ENCODE results near the gene B3GNT4.

B3GNT4 gene

DNA sequence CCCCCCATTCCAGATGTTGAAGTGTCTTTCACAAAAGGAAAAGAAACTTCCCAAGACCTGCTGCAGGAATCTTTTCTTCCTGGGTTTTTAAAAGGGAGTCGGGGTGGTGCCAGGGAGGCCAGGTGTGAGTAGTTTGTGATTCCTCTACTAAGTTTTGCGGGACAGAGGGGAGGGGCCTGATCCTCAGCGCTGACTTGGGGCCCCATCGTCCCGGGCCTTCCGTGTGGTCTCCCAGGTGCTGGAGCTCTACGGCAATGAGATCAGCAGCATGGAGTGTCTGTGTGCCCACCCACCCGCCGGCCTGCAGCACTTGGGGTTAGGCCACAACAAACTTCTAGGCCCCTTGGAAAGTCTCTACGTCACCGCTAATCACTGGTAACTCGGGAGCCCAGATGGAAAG, 16.0 kb upstream of the B3GNT4 start:
- no peaks in the 10 kb centered on the region for H3K4me1 ChIP-seq (ENCODE audit: control insufficient read depth, insufficient read depth, low read length)
- 81 to 86% methylated on average over 12 of the region's 12 CpGs for WGBS, 2 experiments
- no peak overlapping the region for H3K27ac ChIP-seq (ENCODE audit: insufficient read depth, low read depth, low read length, poor library complexity, severe bottlenecking)
- no peak overlapping the region for H3K4me3 ChIP-seq (ENCODE audit: insufficient read depth, low read depth, low read length)
- H3K36me3 ChIP-seq (ENCODE audit: control insufficient read depth, insufficient read depth, low read length): no peaks in the 10 kb centered on the region
- H3K9me3 ChIP-seq (ENCODE audit: control insufficient read depth, low read length): no peaks in the 10 kb centered on the region
- peaks cover 23% of the 10 kb centered on the region for H3K27me3 ChIP-seq (ENCODE audit: control insufficient read depth, insufficient read depth, low read length, poor library complexity, severe bottlenecking)

DNA sequence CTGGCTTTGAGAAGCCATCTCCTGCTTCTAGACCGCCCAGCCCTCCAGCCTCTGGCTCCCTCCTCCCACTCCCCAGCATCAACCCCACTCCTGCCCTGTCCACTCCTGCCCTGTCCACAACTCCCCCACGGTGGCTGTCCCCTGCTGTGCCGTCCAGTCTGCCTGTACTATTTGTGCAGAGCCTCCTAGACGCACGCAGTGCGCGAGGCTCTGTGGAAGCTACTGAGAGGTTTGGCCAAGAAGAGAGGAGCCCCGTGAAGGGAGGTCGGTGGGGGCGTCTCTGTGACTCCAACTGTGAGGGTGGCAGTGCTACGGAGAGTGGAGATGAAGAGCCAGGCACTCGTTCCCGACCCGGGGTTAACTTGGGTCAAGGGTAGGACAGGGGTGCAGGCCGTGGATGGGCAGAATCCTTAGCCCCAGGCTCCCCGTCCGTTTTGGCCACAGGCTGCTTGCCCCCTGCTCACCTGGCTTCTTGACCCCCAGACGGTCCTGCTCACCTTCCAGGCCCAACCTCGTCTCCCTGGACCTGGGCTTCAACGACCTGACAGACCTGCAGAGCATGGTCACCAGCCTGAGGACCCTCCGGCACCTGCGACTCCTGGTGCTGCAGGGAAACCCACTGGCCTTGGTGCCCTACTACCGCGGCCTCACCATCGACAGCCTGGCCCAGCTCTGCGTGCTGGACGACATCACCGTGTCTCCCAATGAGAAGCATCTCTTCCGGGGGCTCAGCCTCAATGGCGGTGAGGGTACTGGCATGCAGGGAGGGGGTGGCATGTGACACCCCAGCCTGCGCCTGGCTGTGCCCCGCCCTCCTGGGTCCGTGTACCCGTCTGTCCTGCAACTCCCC, 13.7 kb upstream of the B3GNT4 start:
- H3K36me3 ChIP-seq (ENCODE audit: control insufficient read depth, insufficient read depth, low read length): no peaks in the 10 kb centered on the region
- no peak overlapping the region for H3K4me3 ChIP-seq (ENCODE audit: insufficient read depth, low read depth, low read length)
- H3K9me3 ChIP-seq (ENCODE audit: control insufficient read depth, low read length): no peaks in the 10 kb centered on the region
- no peak overlapping the region for H3K27ac ChIP-seq (ENCODE audit: insufficient read depth, low read depth, low read length, poor library complexity, severe bottlenecking)
- H3K27me3 ChIP-seq (ENCODE audit: control insufficient read depth, insufficient read depth, low read length, poor library complexity, severe bottlenecking): no peaks in the 10 kb centered on the region
- H3K4me1 ChIP-seq (ENCODE audit: control insufficient read depth, insufficient read depth, low read length): no peaks in the 10 kb centered on the region
- 94% methylated on average over 34 of the region's 34 CpGs for WGBS, 2 experiments

DNA sequence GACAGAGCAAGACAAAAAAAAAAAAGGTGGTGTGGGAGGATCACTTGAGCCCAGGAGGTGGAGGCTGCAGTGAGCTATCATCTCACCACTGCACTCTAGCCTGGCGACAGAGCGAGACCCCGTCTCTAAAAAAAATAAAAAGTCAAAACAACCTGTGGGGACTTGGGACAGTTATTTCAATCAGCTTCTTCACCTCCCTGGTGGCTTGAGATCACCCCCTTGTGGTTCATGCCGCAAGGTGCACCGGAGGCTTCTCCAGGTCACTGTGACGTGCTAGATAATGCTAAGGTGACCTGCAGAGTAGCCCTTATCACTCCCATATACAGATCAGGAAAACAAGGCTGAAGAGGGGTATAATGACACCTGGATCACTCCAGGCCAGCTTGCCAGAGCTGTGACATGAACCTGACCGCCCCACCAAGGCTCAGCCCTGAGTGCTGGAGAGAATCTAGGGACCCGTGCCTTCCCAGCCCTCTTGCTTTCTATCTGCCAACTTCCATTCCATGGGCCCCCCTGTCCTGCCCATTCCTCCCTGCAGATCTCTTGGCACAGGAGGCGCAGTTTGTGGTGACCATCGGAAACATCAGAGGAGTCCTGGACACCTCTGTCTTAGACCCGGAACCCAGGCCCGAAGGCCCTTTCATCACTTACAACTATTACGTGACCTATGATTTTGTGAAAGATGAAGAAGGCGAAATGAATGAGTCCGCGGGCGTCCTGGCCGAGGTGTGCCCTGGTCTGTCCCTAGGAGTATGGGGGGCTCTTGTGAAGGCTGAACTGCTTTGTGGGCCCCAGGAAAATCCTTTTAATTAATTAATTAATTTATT, 12.5 kb upstream of the B3GNT4 start:
- Histone ChIP-seq H3K4me1 (ENCODE audit: control insufficient read depth, insufficient read depth, low read length) (no peaks in the 10 kb centered on the region), H3K4me3 (ENCODE audit: insufficient read depth, low read depth, low read length) (no peak overlapping the region), H3K27ac (ENCODE audit: insufficient read depth, low read depth, low read length, poor library complexity, severe bottlenecking) (no peak overlapping the region), H3K36me3 (ENCODE audit: control insufficient read depth, insufficient read depth, low read length) (no peaks in the 10 kb centered on the region), H3K27me3 (ENCODE audit: control insufficient read depth, insufficient read depth, low read length, poor library complexity, severe bottlenecking) (no peaks in the 10 kb centered on the region), H3K9me3 (ENCODE audit: control insufficient read depth, low read length) (no peaks in the 10 kb centered on the region)
- 68 to 69% methylated on average over 18 of the region's 18 CpGs for WGBS, 2 experiments

- Histone ChIP-seq H3K27ac (ENCODE audit: insufficient read depth, low read depth, low read length, poor library complexity, severe bottlenecking) (no peak overlapping the region), H3K36me3 (ENCODE audit: control insufficient read depth, insufficient read depth, low read length) (no peaks in the 10 kb centered on the region), H3K4me3 (ENCODE audit: insufficient read depth, low read depth, low read length) (no peak overlapping the region), H3K9me3 (ENCODE audit: control insufficient read depth, low read length) (no peaks in the 10 kb centered on the region), H3K27me3 (ENCODE audit: control insufficient read depth, insufficient read depth, low read length, poor library complexity, severe bottlenecking) (no peaks in the 10 kb centered on the region), H3K4me1 (ENCODE audit: control insufficient read depth, insufficient read depth, low read length) (no peaks in the 10 kb centered on the region)
- WGBS, 2 experiments: 94% methylated on average over 11 of the region's 11 CpGs
Measured at GRCh38 chr12:122192441-122192840, 11.1 kb upstream of the B3GNT4 start.

DNA sequence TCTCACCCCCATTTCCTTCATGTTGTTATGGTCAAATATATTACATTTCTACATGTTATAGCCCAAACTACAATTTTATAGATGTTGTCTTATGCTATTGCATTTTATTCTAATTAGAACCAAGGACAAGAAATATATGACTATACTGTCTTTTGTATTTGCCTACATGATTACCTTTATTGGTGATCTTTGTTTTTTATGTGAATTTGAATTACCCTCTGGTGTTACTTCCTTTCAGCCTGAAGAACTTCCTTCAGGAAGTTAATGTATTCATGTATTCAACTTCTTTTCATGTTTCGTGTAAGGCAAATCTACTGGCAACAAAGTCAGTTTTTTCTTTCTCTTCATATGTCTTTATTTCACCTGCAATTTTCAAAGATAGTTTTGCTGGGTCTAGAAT, 8.7 kb upstream of the B3GNT4 start:
- Histone ChIP-seq H3K9me3 (ENCODE audit: control insufficient read depth, low read length) (no peaks in the 10 kb centered on the region), H3K4me1 (ENCODE audit: control insufficient read depth, insufficient read depth, low read length) (no peaks in the 10 kb centered on the region), H3K27ac (ENCODE audit: insufficient read depth, low read depth, low read length, poor library complexity, severe bottlenecking) (no peak overlapping the region), H3K36me3 (ENCODE audit: control insufficient read depth, insufficient read depth, low read length) (no peaks in the 10 kb centered on the region), H3K4me3 (ENCODE audit: insufficient read depth, low read depth, low read length) (no peak overlapping the region), H3K27me3 (ENCODE audit: control insufficient read depth, insufficient read depth, low read length, poor library complexity, severe bottlenecking) (no peaks in the 10 kb centered on the region)
- 91 to 100% methylated on average over 1 of the region's 1 CpG for WGBS, 2 experiments

- Histone ChIP-seq H3K4me3 (ENCODE audit: insufficient read depth, low read depth, low read length) (no peak overlapping the region), H3K9me3 (ENCODE audit: control insufficient read depth, low read length) (no peaks in the 10 kb centered on the region), H3K4me1 (ENCODE audit: control insufficient read depth, insufficient read depth, low read length) (no peaks in the 10 kb centered on the region), H3K27ac (ENCODE audit: insufficient read depth, low read depth, low read length, poor library complexity, severe bottlenecking) (no peak overlapping the region), H3K27me3 (ENCODE audit: control insufficient read depth, insufficient read depth, low read length, poor library complexity, severe bottlenecking) (peaks cover 4% of the 10 kb centered on the region), H3K36me3 (ENCODE audit: control insufficient read depth, insufficient read depth, low read length) (no peaks in the 10 kb centered on the region)
- 89 to 92% methylated on average over 4 of the region's 4 CpGs for WGBS, 2 experiments
Measured at GRCh38 chr12:122195405-122195804, 8.1 kb upstream of the B3GNT4 start.

- Histone ChIP-seq H3K27me3 (ENCODE audit: control insufficient read depth, insufficient read depth, low read length, poor library complexity, severe bottlenecking) (peaks cover 25% of the 10 kb centered on the region), H3K9me3 (ENCODE audit: control insufficient read depth, low read length) (no peaks in the 10 kb centered on the region), H3K4me3 (ENCODE audit: insufficient read depth, low read depth, low read length) (no peak overlapping the region), H3K36me3 (ENCODE audit: control insufficient read depth, insufficient read depth, low read length) (no peaks in the 10 kb centered on the region), H3K4me1 (ENCODE audit: control insufficient read depth, insufficient read depth, low read length) (no peaks in the 10 kb centered on the region), H3K27ac (ENCODE audit: insufficient read depth, low read depth, low read length, poor library complexity, severe bottlenecking) (no peak overlapping the region)
- no CpG with 5 or more reads among the region's 1 CpG for WGBS, 2 experiments
Measured at GRCh38 chr12:122197612-122197966, 5.9 kb upstream of the B3GNT4 start.

DNA sequence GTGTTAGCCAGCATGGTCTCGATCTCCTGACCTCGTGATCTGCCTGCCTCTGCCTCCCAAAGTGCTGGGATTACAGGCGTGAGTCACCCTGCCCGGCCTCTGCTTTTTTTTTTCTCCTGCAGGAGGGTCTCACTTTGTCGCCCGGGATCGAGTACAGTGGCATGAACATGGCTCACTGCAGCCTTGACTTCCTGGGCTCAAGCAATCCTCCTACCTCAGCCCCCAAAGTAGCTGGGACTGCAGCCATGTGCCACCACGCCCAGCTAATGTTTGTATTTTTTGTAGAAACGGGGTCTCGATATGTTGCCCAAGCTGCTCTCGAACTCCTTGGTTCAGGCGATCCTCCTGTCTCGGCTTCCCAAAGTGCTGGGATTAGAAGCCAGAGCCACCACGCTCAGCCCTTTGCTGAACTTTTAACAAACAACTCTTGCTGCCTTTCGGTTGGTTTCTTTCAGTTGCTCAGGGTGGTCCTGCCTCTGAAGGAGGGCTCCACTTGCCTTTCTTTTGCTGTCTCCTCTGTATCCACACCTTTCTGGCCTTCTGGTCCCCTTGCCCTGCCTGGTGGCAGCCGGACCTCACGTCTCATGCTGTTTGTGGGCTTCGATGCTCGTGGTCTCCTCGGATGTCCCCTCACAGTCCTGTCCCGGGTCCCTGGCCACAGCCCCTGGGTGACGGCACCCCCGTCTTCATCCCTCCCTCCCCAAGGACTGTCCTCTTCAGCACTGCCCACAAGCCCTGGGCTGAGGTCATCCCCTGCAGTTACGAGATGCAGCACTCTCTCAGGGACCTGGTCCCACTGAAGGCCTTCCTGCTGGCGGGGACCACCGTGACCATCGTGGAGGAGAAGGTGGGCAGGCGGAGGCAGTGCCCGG, 3.8 kb upstream of the B3GNT4 start:
- no peak overlapping the region for H3K27ac ChIP-seq (ENCODE audit: insufficient read depth, low read depth, low read length, poor library complexity, severe bottlenecking)
- peaks cover 46% of the 10 kb centered on the region for H3K27me3 ChIP-seq (ENCODE audit: control insufficient read depth, insufficient read depth, low read length, poor library complexity, severe bottlenecking)
- WGBS, 2 experiments: 92 to 93% methylated on average over 29 of the region's 29 CpGs
- no peaks in the 10 kb centered on the region for H3K36me3 ChIP-seq (ENCODE audit: control insufficient read depth, insufficient read depth, low read length)
- H3K4me3 ChIP-seq (ENCODE audit: insufficient read depth, low read depth, low read length): no peak overlapping the region
- no peaks in the 10 kb centered on the region for H3K9me3 ChIP-seq (ENCODE audit: control insufficient read depth, low read length)
- H3K4me1 ChIP-seq (ENCODE audit: control insufficient read depth, insufficient read depth, low read length): no peaks in the 10 kb centered on the region

DNA sequence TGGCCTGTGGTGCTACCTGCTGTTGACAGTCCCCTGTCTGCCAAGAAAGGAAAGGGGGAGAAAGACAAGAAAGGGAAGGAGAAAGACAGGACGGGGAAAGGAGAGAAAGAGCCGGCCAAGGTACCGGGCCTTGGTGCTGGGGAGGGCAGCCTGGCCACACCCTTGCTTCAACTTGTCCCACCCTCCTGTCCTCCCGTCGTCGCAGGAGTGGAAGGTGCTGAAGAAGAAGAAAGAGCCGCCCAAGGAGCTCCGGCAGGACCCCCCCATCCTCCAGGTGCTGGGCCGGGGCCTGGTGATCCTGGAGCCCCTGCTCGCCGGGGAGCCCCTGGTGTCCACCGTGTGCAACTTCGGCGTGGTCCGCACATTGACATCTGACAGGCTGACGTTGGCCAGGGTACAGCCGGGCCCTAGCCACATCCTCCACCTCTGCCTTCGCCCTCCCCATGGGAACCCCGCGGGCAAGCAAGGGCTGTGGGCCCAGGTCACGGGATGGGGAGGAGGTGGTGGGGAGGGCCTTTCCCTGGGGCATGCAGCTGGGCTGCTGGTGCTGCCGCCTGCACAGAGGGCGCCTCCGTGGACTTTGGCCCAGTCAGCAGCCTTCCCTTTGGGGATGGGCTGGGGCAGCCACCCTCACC, 2.9 kb upstream of the B3GNT4 start:
- H3K27ac ChIP-seq (ENCODE audit: insufficient read depth, low read depth, low read length, poor library complexity, severe bottlenecking): no peak overlapping the region
- WGBS, 2 experiments: 85% methylated on average over 24 of the region's 24 CpGs
- no peak overlapping the region for H3K4me3 ChIP-seq (ENCODE audit: insufficient read depth, low read depth, low read length)
- H3K4me1 ChIP-seq (ENCODE audit: control insufficient read depth, insufficient read depth, low read length): no peaks in the 10 kb centered on the region
- H3K27me3 ChIP-seq (ENCODE audit: control insufficient read depth, insufficient read depth, low read length, poor library complexity, severe bottlenecking): peaks cover 56% of the 10 kb centered on the region
- no peaks in the 10 kb centered on the region for H3K9me3 ChIP-seq (ENCODE audit: control insufficient read depth, low read length)
- no peaks in the 10 kb centered on the region for H3K36me3 ChIP-seq (ENCODE audit: control insufficient read depth, insufficient read depth, low read length)
